Right lung (tissue), 5 donors: ENCODE measurements around the gene CFAP161. TPM values are rescaled to one million over a fixed set of nuclear protein-coding genes. Genes with fewer than 3 reads are reported as not detected.

Source experiments
- DNase-seq, 2 donors: peaks; one replicate each; pipeline ENCODE4 v3.0.0-alpha.2; 2013
- polyA plus RNA-seq, 5 donors: library from polyadenylated mRNA; unstranded; fragments of 120-200 nt; gene quantifications; one replicate each; pipeline versions ENCODE4 v1.2.1 to v1.2.3, GENCODE V29; 2013; ENCODE audit warnings: inconsistent platforms in 1 of 5, low replicate concordance in 1 of 5; ENCODE audit not compliant: insufficient read length in 5 of 5, insufficient read depth in 1 of 5

Gene CFAP161
- polyA plus RNA-seq, 5 donors, result 2.2 to 7.3 (median 6.3) TPM

DNA sequence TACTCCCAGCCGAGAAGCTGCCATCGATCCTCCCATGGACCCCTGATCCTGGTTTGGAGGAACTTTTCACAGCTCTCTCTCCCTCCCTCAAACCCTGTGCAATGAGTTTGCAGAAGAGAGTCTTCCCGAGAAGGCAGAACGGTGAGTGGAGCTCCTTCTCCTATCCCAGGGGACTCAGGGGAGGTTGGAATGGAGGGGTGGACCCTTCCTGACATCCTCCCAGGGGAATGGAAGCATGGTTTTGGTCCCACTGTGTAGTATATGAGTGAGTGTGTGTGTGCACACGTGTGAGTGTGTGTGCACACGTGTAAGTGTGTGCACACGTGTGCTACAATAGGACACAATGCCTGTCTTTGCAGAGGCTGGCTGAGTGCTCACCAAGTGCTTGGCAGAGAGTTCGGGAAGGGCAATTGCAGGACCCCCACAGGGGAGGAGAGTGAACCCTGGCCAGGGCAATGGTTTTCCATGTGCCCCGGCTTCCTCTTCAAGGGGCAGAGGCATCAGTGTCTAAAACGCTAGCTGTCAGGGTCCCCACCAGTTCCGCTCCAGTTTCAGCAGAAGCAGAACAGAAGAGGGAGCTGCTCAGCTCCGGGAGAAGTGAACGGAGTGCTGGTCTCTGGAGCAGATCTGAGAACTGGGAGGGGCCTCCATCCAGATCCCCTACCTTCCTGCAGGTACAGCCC, 48.8 kb downstream of the CFAP161 start:
- DNase-seq, result no peak

DNA sequence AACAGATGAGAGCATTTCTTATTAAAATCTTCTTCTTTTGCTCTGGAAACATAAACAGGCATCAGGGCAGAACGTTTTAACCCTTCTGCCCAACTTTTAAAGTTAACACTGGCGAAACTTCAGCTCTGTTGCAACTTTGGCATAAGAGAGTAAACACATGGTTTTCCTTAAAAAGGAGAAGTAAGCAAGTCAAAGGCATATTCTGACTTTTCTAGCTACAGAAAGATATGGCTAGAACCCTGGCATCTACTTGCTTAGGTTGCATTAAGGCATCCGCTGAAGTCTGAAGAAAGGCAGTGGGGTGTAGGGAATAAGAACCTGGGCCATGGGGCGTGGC, 49.3 kb downstream of the CFAP161 start:
- no peak for DNase-seq

DNA sequence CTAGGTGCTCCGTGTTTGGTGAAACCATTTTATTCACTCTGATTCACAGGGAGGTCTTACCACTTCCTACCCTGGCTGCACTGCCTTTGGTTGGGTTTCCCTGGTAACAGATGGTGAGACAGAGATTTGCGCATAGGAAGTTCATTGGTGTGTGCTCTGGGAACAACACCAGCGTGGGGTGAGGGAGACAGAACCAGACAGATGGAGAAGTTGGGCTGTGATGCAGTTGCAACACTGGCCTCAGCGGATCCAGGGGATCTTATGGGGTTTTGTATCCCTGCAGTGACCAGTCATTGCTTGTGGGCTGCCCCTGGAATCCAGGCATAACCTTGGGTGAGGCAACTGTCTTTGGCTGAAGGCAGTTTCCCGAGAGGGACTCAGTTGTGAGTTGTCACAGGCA, 50.1 kb downstream of the CFAP161 start:
- DNase-seq, result no peak

DNA sequence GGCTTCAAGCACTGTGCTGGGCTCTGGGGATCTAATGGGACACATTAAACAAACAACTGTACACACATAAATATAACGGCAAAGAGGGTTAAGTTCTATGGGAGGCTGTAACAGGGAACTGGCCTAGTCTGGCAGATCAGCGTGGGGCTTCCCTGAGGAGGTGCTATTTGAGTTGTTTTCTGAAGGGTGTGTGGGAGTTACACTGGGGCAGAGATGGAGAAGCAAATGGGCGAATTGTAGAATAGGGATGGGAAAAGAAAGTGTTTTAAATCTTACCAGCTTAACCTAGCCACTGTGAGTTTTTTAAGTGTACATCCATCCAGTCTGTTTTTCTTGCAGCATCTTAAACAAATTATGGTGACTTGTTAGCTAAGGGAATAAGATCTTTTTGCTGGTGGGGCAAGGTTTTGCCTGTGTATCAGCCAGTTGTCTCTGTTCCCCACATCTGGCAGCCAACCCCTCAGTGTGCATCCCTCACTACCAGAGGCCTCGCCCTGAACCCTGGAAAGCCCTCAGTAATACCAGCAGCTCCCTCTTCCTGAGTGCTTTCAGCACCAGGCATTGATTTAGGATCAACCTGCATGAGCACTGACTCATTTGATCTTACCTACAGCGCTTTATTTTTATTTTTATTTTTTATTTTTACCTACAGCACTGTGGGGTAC, 51.7 kb downstream of the CFAP161 start:
- DNase-seq, result no peak

DNA sequence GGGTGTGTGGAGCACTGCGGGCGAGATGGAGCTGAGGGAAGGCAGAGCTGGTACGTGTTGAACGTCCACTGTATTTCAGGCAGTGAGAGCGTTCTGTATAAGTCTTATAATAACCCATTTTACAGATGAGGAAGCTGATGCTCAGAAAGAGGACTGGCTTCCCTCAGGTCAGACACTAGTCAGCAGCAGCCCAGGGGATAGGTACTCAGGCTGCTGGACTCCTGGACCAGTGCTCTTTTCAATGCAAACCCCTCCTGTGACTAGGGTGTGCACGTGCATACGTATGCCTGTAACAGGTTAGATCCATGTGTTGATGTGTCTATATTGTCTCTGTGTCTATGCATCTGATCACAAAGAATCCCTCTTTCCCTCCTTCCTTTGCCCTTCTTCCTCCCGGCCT, 54.3 kb downstream of the CFAP161 start:
- no peak for DNase-seq

DNA sequence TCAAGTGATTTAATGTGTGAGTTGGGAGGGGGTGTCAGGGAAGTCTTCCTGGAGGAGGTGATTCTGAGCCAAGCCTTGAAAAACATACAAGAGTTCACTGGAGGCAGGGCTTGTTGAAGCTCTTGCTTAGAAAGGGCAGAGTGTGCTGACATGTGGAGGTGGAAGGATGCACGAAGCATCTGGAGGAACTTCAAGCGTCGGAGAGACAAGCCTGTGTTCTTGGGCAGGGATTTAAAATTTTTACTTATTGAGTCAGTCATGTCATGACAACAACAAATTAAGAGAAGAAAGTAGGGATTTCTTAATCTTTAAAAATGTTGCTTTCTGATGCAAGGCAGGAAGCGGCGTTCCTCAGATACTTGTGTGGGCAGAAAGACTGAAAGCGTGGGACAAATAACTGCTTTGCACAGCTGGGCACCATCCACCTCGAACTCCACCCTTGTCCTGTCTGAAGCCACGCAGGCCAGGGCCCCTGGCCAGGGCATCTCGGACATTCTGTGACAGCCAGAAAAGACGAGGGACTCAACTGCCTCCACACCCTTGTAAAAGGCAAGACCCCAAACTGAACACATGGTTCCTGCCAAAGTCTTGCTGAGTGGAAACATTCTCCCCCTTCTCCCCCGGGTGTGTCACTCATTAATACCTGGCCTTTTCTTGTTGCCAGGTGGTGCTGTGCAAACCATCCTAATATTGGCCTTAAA, 55.7 kb downstream of the CFAP161 start:
- peak; percentile 82 to 88 for DNase-seq

DNA sequence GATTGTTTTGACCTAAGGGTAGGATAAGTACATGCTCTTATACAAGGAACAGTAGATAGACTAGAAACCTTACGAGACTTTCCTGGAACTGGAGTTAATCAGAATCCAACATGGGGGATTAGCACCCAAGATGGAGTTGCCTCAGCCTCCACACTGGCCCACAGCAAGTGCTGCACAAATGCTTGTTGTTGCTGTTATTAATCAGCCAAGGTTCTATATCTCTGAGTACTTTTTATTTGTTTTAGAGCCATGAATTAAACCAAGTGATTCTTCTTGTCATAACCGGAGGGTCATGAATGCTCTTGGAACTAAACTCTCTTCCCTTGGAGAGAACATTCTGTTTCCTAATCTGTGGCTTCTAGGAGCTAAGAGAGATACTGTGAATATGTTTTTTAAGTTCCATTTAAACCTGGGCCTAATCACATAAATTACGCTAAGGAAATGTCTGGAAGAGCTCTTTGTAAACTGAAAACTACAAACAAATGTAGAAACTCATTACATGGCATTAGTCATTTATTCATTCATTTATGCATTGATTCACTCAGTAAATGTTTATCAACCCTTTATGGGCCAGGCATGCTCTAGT, 56.9 kb downstream of the CFAP161 start:
- DNase-seq, result no peak

DNA sequence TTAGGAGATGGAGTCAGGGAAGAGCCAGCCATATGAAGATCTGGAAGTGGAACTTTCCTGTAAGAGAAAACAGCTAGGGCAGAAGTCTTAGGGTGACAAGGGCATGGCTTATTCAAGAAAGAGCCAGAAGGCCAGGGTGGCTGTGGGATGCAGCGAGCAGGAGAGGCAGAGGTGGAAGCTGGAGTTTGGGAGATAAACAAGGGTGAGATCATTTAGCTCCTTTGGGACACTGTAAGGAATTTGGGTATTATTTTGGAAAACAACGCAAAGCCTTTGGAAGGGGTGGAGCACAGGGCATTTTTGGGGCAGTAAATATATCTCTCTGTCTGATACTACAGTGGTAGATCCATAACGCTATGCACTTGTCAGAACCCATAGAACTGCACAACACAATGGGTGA, 57.6 kb downstream of the CFAP161 start:
- no peak for DNase-seq

DNA sequence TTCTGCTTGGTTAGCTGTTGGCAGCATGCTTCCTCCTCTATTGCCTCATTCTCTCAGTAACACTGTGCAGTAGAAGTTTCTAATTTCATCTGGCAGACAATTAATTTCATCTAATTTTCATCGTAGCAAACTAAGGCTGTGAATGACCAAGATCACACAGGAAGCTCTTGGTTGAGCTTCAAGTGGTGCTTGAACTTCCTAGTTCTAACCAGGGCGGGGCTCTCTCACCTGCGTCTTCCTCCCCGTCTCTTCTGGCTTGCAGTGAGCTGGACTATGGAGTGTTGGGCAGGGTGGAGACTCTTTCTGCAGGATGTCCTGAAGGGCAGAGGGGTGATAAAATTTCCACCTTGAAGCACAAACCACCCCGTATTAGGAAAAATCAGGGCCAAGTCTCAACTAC, 60.7 kb downstream of the CFAP161 start:
- no peak for DNase-seq

DNA sequence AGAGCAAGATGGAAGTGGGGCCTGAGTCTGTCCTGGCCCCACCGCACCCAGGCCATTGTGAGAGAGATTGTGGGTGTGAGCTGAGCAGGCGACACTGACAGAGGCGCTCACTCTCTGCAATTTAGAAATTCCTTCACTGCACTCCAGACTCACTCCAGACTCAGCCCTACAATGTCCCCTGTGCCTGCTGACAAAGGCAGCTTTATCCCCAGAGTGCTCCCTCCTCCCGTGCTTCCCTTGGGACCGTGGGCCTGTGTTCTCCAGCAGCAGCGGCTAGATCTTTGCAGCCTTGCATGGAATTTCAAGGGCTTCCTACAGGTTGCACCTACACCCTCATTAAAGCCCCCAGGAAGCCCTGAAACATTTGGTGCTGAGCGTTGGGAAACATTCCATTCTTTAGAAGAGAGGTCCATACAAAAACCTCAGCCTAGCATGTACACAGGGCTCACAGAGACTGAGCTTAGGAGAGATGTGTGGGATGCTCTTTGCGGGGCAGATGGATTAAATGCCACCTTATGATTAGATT, 61.3 kb downstream of the CFAP161 start:
- DNase-seq, result no peak

DNA sequence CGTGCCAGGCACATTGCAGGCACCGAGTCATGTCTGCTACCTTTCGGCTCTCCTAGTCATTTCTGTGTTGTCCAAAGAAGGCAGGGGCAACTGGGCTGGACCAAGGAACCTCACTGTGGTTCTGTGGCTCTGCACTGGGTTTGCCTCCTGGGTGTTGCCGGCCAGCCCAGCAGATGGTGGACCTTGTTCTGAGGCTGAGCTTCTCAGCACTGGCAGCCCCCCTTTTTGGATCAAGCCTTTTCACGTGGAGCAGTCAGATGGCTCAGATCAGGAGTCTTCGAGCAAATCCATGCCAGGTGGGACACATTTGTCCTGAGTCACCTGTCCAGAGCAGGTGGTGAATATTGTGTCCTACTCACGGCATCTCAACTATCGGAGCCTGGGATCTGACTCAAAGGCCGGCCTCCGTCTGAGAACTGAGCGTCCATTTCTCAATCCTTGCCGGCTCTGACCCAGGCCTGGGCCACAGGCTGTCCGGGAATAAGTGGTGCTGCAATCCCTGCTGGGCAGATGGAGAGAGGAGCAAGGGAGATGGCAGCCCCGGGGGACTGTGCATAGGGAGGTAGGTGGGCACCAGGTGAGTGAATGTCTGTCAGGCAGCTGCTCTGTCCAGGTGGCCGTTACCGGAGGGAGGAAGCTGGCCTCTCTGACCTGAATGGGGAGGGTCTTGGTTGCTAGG, 62.6 kb downstream of the CFAP161 start, which contains the start of gene IL16:
IL16 (plus strand) TSS at position 304 of the 679 bp plus-strand sequence. CDS start 28,521 bp downstream, outside the sequence.
- DNase-seq, result no peak

DNA sequence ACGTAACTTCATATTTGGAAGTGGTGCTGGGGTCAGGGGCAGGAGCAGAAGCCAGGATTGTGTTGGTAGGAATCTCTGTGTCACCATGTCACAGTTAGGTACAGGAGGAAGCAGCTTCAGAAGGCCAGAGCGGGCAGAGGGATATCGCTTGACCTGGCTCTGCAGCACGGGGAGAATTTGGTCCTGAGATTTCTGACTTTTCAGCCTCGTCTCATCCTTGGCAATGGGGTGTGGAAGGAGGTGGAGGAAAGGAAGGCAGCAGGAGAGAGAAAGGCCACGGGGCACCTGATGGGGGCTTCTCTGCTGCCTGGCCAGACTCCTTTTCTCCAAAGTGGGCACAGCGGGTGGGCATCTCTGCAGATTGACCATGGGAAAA, 63.2 kb downstream of the CFAP161 start:
- no peak for DNase-seq

DNA sequence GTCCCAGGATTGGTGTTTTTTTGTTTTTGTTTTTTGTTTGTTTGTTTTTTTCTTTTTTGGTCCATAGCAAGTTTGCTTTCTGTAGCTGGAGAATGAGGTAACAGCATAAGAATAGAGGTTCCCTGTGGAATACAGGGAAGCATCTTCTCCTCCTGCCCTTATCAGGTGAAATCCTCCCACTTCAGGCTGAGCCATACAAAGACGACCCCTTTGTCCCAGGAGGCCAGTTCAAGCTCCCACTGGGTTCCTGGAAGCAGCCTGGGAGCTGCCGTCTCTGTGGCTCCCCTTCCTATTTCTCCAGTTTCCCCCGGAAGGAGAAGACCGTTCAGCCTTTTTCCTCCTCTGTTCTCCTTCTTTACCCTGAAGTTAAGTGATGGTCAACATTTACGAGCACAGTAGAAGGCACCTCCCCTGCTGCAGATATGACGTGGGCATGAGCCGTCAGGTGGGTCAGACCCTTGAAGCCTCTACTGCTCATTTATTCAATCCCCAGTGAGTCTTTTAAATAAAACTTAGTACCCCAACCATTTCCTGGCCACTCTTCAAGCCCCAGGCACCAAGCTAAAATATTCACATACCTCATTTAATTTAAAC, 63.7 kb downstream of the CFAP161 start:
- no peak for DNase-seq

Other genes starting within 250 kb of the CFAP161 start
- gene MESD, start 144.5 kb upstream of the CFAP161 start, polyA plus RNA-seq, result 10 to 100 TPM; 37.1 to 44.5 (median 43.4) TPM
- gene TLNRD1, start 133.3 kb upstream of the CFAP161 start, polyA plus RNA-seq, result 10 to 100 TPM; 10.8 to 20.7 (median 14.3) TPM
- gene IL16, start 62.6 kb downstream of the CFAP161 start, polyA plus RNA-seq, result 10 to 100 TPM; 11.3 to 15.3 (median 14.2) TPM
- gene STARD5, start 189.9 kb downstream of the CFAP161 start, polyA plus RNA-seq, result 1 to 10 TPM; 4.2 to 6.1 (median 4.8) TPM
- under 1 TPM; 0.13 to 0.26 (median 0.22) TPM for gene TMC3, start 239.9 kb downstream of the CFAP161 start, polyA plus RNA-seq